ENCODE measurements around the gene PARVG.

DNA sequence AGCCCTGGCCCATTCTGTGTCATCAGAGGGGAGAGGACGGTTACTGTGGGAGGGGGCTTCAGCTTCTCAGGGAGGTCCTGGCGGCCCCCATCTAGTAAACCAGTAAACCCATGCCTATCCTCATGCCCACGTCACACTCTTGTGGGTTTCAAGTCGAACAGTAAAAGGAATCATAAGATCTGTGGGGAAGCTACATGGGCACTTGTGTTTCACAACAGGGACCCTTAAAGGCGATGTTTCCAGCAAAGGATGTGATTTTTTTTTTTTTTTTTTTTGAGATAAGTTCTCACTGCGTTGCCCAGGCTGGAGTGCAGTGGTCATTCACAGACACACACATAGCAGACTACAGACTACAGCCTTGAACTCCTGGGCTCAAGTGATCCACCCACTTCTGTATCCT lies 9.2 kb upstream of the PARVG start:
- TF ChIP-seq, protein P1, sequence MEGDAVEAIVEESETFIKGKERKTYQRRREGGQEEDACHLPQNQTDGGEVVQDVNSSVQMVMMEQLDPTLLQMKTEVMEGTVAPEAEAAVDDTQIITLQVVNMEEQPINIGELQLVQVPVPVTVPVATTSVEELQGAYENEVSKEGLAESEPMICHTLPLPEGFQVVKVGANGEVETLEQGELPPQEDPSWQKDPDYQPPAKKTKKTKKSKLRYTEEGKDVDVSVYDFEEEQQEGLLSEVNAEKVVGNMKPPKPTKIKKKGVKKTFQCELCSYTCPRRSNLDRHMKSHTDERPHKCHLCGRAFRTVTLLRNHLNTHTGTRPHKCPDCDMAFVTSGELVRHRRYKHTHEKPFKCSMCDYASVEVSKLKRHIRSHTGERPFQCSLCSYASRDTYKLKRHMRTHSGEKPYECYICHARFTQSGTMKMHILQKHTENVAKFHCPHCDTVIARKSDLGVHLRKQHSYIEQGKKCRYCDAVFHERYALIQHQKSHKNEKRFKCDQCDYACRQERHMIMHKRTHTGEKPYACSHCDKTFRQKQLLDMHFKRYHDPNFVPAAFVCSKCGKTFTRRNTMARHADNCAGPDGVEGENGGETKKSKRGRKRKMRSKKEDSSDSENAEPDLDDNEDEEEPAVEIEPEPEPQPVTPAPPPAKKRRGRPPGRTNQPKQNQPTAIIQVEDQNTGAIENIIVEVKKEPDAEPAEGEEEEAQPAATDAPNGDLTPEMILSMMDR (IDR thresholded peaks at IDR 0.05; ENCODE audit: low read depth, low read length): no peak
- TF ChIP-seq, protein P2, sequence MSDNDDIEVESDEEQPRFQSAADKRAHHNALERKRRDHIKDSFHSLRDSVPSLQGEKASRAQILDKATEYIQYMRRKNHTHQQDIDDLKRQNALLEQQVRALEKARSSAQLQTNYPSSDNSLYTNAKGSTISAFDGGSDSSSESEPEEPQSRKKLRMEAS (IDR thresholded peaks at IDR 0.05; ENCODE audit: low read depth, low read length): no peak

All from NB4 (cell line).